ENCODE measurements around the gene CCDC152. TPM values are rescaled to one million over a fixed set of nuclear protein-coding genes. Genes with fewer than 3 reads are reported as not detected.

Gene CCDC152
- total RNA-seq (2.1 and 2.8 TPM in 2 replicates), polyA plus RNA-seq (0.29 and 0.48 TPM in 2 replicates), polyA minus RNA-seq (0.64 and 1.2 TPM in 2 replicates), Bru-seq, nascent RNA (percentile 42 among the genes with signal in this experiment), BruChase-seq, experiment 1, labeled RNA remaining after a 6-hour chase (percentile 20 among the genes with signal in this experiment), BruChase-seq, experiment 2, labeled RNA remaining after a 2-hour chase (percentile 19 among the genes with signal in this experiment)
- 0.65 and 0.67 TPM in 2 replicates for polyA plus RNA-seq (2011; cell fraction: cytosol; rRNA removed)
- 0.71 and 0.77 TPM in 2 replicates for polyA plus RNA-seq (2011; cell fraction: nucleus; rRNA removed)
- polyA plus RNA-seq (2012) = 0.32 TPM in 1 of 2 replicates, not detected in the other
- not detected for polyA minus RNA-seq (2011; cell fraction: cytosol; rRNA and poly(A)+ RNA removed)
- 0.58 and 0.77 TPM in 2 replicates for polyA minus RNA-seq (2011; cell fraction: nucleus; rRNA and poly(A)+ RNA removed)
- long read RNA-seq, transcript CCDC152-201 (9 exons, 3,431 nt) = major isoform, 14 of 15 reads
- long read RNA-seq, partial matches to known transcripts = 0 of 15 reads
- long read RNA-seq, other reads (novel, unspliced or antisense) = 1 of 15 reads

- Histone ChIP-seq H4K20me1 (replicated peaks; ENCODE audit: control insufficient read depth, extremely low read depth, insufficient read depth, low read length) (no peaks in the 10 kb centered on the region), H3K4me1 (ENCODE audit: control insufficient read depth, extremely low read depth, insufficient read depth, low read length) (no peaks in the 10 kb centered on the region), H3K79me2 (ENCODE audit: control insufficient read depth, insufficient read depth, low read length) (no peaks in the 10 kb centered on the region), H3K27me3 (ENCODE audit: control insufficient read depth in 2 of 2, insufficient read depth in 2 of 2, low read length in 2 of 2) (no peaks in the 10 kb centered on the region), H3K9me3 (replicated peaks; ENCODE audit: control insufficient read depth, insufficient read depth, low read length) (no peaks in the 10 kb centered on the region), H3K4me2 (ENCODE audit: insufficient read depth, low read length) (peak within 1 kb of the TSS; percentile 43), H3K9me1 (replicated peaks; ENCODE audit: control insufficient read depth, extremely low read depth, insufficient read depth, low read length) (peaks cover 2% of the 10 kb centered on the region), H3K4me3 (replicated peaks in 1 of 3; ENCODE audit: insufficient read depth in 1 of 3, low read depth in 1 of 3, low read length in 3 of 3) (peak within 1 kb of the TSS; percentile 2 to 57 (median 27)), H3K27ac (ENCODE audit: insufficient read depth, low read depth, low read length) (no peak within 1 kb of the TSS), H2AFZ (ENCODE audit: low read depth, low read length) (peak within 1 kb of the TSS; percentile 90), H3K9ac (replicated peaks; ENCODE audit: extremely low read depth, insufficient read depth, low read length) (peak within 1 kb of the TSS; percentile 5), H3K36me3 (ENCODE audit: control insufficient read depth in 2 of 2, extremely low read depth in 1 of 2, insufficient read depth in 2 of 2, low read length in 2 of 2) (no peaks in the 10 kb centered on the region)
- intact Hi-C loops (cut with micrococcal nuclease) (no loop called here), dilution Hi-C loops (cut with MboI; ENCODE audit: extremely low pct_ligation_motif_present, low sequenced_read_pairs) (no loop called here)
- no peak for TF ChIP-seq MAX (IDR thresholded peaks at IDR 0.05; ENCODE audit: insufficient read depth, insufficient read length)
- TF ChIP-seq POLR2A (IDR thresholded peaks at IDR 0.05; ENCODE audit: low read depth, low read length) = no peak
- no peak for TF ChIP-seq CTCF (IDR thresholded peaks at IDR 0.05; ENCODE audit: extremely low read depth in 1 of 2, insufficient read depth in 1 of 2, low read depth in 1 of 2, low read length in 2 of 2)
- no peak for TF ChIP-seq MYC (IDR thresholded peaks at IDR 0.05; ENCODE audit: low read depth, low read length)
- no peak for TF ChIP-seq EZH2 (IDR thresholded peaks at IDR 0.05; ENCODE audit: borderline replicate concordance, low read depth, low read length, severe bottlenecking)
- no peak for TF ChIP-seq GATA2 (IDR thresholded peaks at IDR 0.05; ENCODE audit: insufficient read depth, insufficient read length, low read depth, low read length)
- no peak for TF ChIP-seq JUN (IDR thresholded peaks at IDR 0.05; ENCODE audit: borderline replicate concordance, insufficient read depth, insufficient read length, low read depth)
- no peak for TF ChIP-seq FOS (IDR thresholded peaks at IDR 0.05; ENCODE audit: borderline replicate concordance, insufficient read depth, low read length)
- TF ChIP-seq POLR2AphosphoS5 (IDR thresholded peaks at IDR 0.05; ENCODE audit: insufficient read depth, low read depth, low read length) = no peak
- POLR2A ChIA-PET = no interaction called here
- no peak for FAIRE-seq
- DNase-seq (ENCODE audit: low read depth, low spot score) = no peak
- BruUV-seq (replicated peaks) = no TSS peak
- CTCF ChIA-PET = interaction anchor here (1.2 to 2.9 kb wide), 2 partner anchors 10 to 900 kb away, joined by 3 to 8 read pairs; no protein-coding TSS in a partner anchor
These were observed at the start of gene CCDC152 for GRCh38 chr5:42756606-42757601. Gene CCDC152 (plus strand): TSS chr5:42756818. CDS start chr5:42759122, 2,304 bp downstream.
